Endothelial cell (in vitro differentiated cells): ENCODE results near the gene GAB1. TPM values are rescaled to one million over a fixed set of nuclear protein-coding genes. Genes with fewer than 3 reads are reported as not detected.
A peak's percentile ranks its signal among the peaks of the same experiment; 100 is the strongest.

Source experiments
- DNase-seq: peaks from one replicate; pipeline ENCODE4 v3.0.0; 2021; ENCODE audit warnings: low spot score
- H3K27ac Mint-ChIP-seq: one replicate; pipeline ENCODE4 v1.8.0; 2021; ENCODE audit warnings: mixed read lengths, inconsistent platforms; ENCODE audit not compliant: unreplicated experiment
- H3K27me3 Mint-ChIP-seq: one replicate; pipeline ENCODE4 v1.8.0; 2021; ENCODE audit warnings: mild to moderate bottlenecking, moderate library complexity, mixed read lengths, inconsistent platforms; ENCODE audit not compliant: unreplicated experiment
- H3K36me3 Mint-ChIP-seq: one replicate; pipeline ENCODE4 v1.8.0; 2021; ENCODE audit warnings: mild to moderate bottlenecking, low read depth, mixed read lengths, inconsistent platforms; ENCODE audit not compliant: unreplicated experiment
- H3K4me1 Mint-ChIP-seq: one replicate; pipeline ENCODE4 v1.8.0; 2021; ENCODE audit warnings: mild to moderate bottlenecking, mixed read lengths, inconsistent platforms; ENCODE audit not compliant: unreplicated experiment
- H3K4me3 Mint-ChIP-seq: one replicate; pipeline ENCODE4 v1.8.0; 2021; ENCODE audit warnings: mild to moderate bottlenecking, mixed read lengths, inconsistent platforms; ENCODE audit not compliant: unreplicated experiment
- H3K9me3 Mint-ChIP-seq: one replicate; pipeline ENCODE4 v1.8.0; 2021; ENCODE audit warnings: mixed read lengths, inconsistent platforms; ENCODE audit not compliant: unreplicated experiment
- total RNA-seq: library from RNA; stranded (reverse); fragmentation: NEBNext Ultra II Directional; extraction: Animal tissue kit (Norgen Biotek cat#: 25700); gene quantifications from one replicate; pipeline ENCODE4 v1.2.1, GENCODE V29; 2021; ENCODE audit not compliant: unreplicated experiment
- TF ChIP-seq, protein P1 (sequence below): fragments of 200-600 bp; sonication (generic); IDR thresholded peaks from one replicate; pipeline ENCODE4 v1.5.0; 2021; ENCODE audit warnings: antibody characterized with exemption; ENCODE audit not compliant: unreplicated experiment

The GAB1 gene
- total RNA-seq, 1 donor from 2014 or later, result 51.8 TPM

DNA sequence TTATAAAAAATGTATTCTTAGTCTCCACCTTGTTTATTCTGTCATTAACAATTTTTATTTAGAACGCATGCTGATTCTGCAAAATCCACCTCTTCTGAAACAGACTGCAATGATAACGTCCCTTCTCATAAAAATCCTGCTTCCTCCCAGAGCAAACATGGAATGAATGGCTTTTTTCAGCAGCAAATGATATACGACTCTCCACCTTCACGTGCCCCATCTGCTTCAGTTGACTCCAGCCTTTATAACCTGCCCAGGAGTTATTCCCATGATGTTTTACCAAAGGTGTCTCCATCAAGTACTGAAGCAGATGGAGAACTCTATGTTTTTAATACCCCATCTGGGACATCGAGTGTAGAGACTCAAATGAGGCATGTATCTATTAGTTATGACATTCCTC is 101.3 kb downstream of the GAB1 start:
- Mint-ChIP-seq H3K27me3 (no peaks in the 10 kb centered on the region), H3K4me1 (peaks cover 47% of the 10 kb centered on the region), H3K4me3 (peak overlapping the region; percentile 10), H3K9me3 (no peaks in the 10 kb centered on the region), H3K27ac (peak overlapping the region; percentile 87), H3K36me3 (peaks cover 47% of the 10 kb centered on the region)
- DNase-seq, result no peak
- TF ChIP-seq, protein P1, sequence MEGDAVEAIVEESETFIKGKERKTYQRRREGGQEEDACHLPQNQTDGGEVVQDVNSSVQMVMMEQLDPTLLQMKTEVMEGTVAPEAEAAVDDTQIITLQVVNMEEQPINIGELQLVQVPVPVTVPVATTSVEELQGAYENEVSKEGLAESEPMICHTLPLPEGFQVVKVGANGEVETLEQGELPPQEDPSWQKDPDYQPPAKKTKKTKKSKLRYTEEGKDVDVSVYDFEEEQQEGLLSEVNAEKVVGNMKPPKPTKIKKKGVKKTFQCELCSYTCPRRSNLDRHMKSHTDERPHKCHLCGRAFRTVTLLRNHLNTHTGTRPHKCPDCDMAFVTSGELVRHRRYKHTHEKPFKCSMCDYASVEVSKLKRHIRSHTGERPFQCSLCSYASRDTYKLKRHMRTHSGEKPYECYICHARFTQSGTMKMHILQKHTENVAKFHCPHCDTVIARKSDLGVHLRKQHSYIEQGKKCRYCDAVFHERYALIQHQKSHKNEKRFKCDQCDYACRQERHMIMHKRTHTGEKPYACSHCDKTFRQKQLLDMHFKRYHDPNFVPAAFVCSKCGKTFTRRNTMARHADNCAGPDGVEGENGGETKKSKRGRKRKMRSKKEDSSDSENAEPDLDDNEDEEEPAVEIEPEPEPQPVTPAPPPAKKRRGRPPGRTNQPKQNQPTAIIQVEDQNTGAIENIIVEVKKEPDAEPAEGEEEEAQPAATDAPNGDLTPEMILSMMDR, result no peak

DNA sequence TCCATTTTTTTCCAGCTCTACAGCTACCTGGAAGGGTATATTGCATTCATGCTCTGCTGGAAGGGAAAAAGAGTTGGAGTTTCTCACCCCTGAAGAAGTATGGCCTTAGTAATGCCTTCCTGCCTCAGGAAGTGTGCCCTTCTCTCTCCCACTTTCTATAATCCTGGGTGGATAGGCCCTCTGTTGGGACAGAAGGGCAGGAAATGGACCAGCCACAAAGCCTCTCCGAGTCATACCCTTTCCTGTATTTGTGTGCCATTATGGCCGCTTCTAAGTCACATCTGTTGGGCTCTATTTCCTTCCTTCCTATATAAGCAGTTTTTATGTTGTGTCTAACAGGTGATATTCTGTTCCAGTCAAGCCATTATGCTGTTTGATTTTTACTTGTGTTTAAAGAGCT is 102.0 kb downstream of the GAB1 start:
- no peak for DNase-seq
- H3K27ac Mint-ChIP-seq, result peak overlapping the region; percentile 80
- peaks cover 47% of the 10 kb centered on the region for H3K4me1 Mint-ChIP-seq
- peaks cover 46% of the 10 kb centered on the region for H3K36me3 Mint-ChIP-seq
- TF ChIP-seq, protein P1, result no peak
- no peaks in the 10 kb centered on the region for H3K9me3 Mint-ChIP-seq
- peak overlapping the region; percentile 52 for H3K4me3 Mint-ChIP-seq
- no peaks in the 10 kb centered on the region for H3K27me3 Mint-ChIP-seq

DNA sequence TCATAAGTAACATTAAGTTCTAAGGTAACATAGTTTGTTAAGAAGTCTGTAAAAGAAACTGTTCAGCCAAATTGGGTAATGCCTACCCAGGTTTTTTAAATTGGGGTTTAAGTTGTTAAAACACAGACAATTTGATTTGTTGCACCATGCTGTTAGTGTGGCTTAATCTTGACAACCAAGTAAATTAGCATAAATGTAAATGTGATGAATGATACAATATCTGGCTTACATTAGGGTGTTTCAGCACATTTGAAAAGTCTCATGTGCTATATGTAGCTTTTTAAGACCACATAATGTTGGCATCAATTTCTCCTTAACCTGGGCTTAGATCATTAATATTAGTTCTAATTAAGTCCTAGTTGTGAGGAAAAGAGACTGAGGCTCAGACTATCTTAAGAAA is 104.4 kb downstream of the GAB1 start:
- Mint-ChIP-seq H3K36me3 (peaks cover 50% of the 10 kb centered on the region), H3K4me3 (no peak overlapping the region), H3K27me3 (peaks cover 4% of the 10 kb centered on the region), H3K4me1 (peaks cover 48% of the 10 kb centered on the region), H3K27ac (no peak overlapping the region), H3K9me3 (no peaks in the 10 kb centered on the region)
- TF ChIP-seq, protein P1, result no peak
- DNase-seq, result no peak

DNA sequence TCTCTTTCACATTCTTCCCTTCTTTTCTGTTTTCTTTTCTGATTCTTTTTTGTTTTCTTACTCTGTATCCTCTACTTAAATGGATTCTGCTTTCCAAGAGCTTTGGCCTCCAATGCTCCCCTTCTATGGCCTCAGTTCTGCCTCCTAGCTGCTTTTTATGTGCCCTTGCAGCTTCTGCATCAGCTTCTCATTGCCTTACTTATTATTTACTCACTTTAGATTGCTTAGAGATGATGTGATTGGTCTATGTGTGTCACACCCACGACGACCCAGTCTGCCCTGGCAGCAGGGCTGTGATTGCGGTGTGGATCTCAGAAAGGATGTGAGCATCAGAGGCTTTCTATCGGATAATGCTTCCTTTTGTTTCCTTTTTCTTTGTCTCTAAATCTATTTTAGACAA is 105.0 kb downstream of the GAB1 start:
- no peak for DNase-seq
- Mint-ChIP-seq H3K9me3 (no peaks in the 10 kb centered on the region), H3K36me3 (peaks cover 44% of the 10 kb centered on the region), H3K27ac (no peak overlapping the region), H3K4me3 (no peak overlapping the region), H3K27me3 (peaks cover 4% of the 10 kb centered on the region), H3K4me1 (peaks cover 43% of the 10 kb centered on the region)
- TF ChIP-seq, protein P1, result no peak

DNA sequence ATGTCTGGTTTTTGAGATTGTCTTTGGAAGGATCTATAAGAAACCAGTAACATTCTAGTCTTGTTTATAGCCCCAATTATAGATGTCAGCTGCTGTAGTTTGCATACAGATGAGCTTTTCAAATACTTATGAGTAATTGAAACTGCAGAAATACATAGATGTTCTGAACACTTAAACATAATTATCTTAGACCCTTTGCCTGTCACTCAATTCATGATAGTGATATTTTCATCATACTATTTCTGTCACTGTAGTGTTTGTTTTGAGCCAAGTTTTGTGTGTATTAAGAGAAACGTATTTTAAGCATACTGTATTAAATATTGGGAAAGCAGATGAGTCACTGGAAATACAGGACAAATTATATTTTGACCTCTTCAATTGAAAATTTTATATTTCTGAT is 107.1 kb downstream of the GAB1 start:
- no peak for DNase-seq
- no peak overlapping the region for H3K27ac Mint-ChIP-seq
- H3K9me3 Mint-ChIP-seq, result no peaks in the 10 kb centered on the region
- TF ChIP-seq, protein P1, result no peak
- peaks cover 4% of the 10 kb centered on the region for H3K27me3 Mint-ChIP-seq
- H3K4me1 Mint-ChIP-seq, result peaks cover 28% of the 10 kb centered on the region
- H3K4me3 Mint-ChIP-seq, result no peak overlapping the region
- peaks cover 26% of the 10 kb centered on the region for H3K36me3 Mint-ChIP-seq
